ENCODE measurements around the gene TBC1D2B.
A peak's percentile ranks its signal among the peaks of the same experiment; 100 is the strongest.
"Not testable (repeated sequence)": the region's sequence is repeated elsewhere in the genome, so short reads cannot be mapped to it uniquely, and the experiment has no call there.

TBC1D2B gene

GRCh38 chr15:78007964-78008886 lies 69.3 kb downstream of the TBC1D2B start:
- DNase-seq (ENCODE audit: extremely low spot score, insufficient read length, low read depth) (no peak), FAIRE-seq (no peak)

DNA sequence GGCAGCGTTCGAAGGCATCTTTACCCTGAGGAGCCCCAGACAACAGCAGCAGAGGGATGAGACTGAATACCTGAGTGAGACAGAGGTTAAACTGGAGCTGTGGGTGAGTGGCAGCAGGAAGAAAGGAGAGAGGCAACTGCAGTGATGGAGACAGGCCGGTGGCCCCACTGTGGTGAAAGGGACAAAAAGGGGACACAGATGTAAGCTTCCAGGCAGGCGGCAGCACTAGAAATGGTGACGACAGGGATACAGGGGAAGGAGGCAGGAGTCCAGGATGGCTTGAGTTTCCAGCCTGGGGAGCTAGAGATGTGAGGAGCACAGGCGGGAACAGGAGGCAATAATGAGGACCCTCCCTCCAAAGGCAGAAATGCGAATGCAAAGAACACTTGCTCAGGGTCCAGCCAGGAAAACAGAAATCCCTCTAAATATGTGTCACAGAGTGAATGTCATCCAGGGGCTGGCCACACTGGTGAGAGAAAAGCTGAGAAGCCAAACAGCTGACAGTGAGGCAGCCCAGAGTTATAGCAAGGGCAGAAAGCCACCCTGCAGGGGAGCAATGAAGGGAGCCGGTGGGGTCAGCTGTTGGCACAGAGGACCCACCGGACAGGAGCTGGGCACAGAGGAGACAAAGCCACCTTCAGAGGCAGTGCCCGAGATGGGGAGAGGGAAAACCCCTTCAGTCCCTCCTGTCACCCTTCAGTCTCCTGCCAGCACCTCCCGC lies 70.1 kb downstream of the TBC1D2B start:
- FAIRE-seq (no peak), DNase-seq (ENCODE audit: extremely low spot score, insufficient read length, low read depth) (no peak)

DNA sequence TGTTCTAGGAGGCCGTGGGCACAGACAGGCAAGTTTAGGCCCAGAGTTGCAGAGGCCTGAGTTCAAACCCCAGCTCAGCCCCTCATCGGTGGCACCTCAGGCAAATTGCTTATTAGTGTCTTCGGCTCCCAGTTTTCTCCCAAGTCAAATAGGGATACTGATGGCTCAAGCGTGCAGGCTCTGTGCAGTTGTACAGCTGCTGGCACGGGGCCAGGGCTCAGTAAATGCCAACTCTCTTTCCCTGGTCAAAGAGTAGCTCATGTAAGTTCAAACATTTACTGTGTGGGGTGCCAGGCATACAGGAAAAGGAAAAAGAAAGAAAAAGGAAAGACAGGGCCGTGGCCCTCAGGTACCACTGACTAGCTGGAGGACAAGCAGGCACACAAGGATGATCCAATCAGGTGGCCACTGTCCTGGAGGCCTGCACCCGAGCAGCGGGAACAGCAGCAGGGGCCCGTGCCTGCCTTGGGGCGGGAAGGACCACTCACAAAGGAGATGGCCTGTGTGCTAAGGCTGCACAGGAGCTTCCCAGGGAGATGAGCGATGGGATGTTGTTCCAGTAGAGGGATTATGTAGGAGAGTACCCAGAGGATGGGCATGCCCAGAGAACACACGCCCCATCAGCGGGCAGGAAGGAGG lies 70.8 kb downstream of the TBC1D2B start:
- FAIRE-seq: no peak

DNA sequence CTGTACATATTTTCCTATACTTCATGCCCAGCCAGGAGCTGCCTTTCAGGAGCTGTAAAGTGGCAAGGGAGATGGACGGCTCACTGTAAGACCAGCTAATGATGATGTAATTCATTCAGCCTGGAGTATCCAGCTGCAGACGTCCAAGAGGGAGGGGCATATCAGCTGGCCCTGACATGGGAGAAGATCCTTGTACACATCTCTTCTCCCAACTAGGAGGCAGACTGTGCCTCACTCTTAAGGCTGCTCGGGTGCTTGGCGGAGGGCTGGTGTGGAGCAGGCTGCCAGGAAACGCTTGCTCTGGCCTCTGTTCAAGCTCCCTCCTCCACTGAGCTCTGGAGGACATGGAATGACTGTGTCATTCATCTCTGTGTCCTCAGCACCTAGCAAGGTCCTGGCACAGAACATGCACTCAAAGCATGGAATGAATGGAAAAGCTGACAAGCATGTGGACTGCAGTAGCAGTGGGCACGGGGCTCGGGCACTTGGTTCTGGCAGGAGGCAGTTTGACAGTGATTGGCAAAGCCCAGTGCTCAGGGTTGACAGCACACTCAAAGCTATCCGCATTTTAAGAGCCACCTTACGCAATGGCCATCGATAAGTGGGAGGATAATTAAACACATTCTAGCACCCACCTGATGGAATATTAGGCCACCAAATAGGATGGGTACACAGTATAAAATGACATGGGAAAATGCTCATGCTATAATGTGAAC lies 72.4 kb downstream of the TBC1D2B start:
- no peak for DNase-seq (ENCODE audit: extremely low spot score, insufficient read length, low read depth)
- FAIRE-seq: no peak

More for the DNA sequence above, 70.8 kb downstream of the TBC1D2B start:
- no peak for DNase-seq (ENCODE audit: extremely low spot score, insufficient read length, low read depth)

DNA sequence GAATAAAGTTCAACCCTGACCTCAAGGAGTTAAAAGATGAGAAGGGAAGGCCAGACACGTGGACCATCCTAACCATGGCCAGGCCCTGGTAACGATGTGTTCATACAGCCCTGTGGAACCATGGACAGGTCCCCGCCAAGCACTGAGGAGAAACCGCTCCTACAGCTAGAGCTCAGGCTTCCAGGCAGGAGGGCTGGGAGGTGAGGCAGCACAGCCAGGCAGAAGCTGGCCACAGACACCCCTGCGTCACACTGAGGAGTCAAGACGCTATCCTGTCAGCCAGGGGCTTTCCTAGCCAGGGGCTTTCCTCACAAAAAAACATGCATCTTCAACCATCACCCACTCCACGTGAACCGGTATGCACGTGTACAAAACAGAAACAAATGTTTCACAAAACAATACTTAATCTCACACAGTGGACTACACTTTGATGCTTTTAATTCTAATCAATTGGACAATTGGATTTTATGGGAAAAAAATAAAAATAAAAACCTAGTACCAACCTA lies 73.2 kb downstream of the TBC1D2B start:
- no peak for DNase-seq (ENCODE audit: extremely low spot score, insufficient read length, low read depth)
- peak; percentile 70 for FAIRE-seq

DNA sequence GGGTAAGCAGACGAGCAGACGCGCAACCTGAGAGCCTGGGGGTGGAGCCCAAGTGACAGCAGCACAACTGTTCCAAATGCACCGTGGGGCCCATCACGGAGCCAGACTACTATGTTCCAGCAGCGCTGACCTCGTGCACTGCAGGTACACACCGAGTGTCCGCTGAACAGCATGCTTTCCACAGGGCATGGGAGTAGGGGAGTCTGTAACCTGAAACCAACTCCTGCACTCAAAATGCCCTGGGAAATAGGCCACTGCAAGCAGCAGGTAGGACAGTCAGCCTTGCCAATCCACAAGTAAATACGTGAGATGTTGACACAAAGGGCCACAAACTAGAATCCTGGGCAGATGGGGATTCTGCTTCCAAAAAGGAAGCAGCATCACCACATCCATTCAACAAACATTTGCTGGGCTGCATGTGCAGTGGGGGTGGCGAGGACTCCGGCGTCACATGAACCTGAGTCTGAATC lies 73.9 kb downstream of the TBC1D2B start:
- FAIRE-seq (no peak), DNase-seq (ENCODE audit: extremely low spot score, insufficient read length, low read depth) (no peak)

GRCh38 chr15:78002996-78003395 lies 74.5 kb downstream of the TBC1D2B start:
- FAIRE-seq (no peak), DNase-seq (ENCODE audit: extremely low spot score, insufficient read length, low read depth) (no peak)

GRCh38 chr15:78001656-78002055 lies 75.9 kb downstream of the TBC1D2B start:
- DNase-seq (ENCODE audit: extremely low spot score, insufficient read length, low read depth) (no peak), FAIRE-seq (no peak)

GRCh38 chr15:78000927-78001249 lies 76.6 kb downstream of the TBC1D2B start:
- no peak for FAIRE-seq
- DNase-seq (ENCODE audit: extremely low spot score, insufficient read length, low read depth): no peak

DNA sequence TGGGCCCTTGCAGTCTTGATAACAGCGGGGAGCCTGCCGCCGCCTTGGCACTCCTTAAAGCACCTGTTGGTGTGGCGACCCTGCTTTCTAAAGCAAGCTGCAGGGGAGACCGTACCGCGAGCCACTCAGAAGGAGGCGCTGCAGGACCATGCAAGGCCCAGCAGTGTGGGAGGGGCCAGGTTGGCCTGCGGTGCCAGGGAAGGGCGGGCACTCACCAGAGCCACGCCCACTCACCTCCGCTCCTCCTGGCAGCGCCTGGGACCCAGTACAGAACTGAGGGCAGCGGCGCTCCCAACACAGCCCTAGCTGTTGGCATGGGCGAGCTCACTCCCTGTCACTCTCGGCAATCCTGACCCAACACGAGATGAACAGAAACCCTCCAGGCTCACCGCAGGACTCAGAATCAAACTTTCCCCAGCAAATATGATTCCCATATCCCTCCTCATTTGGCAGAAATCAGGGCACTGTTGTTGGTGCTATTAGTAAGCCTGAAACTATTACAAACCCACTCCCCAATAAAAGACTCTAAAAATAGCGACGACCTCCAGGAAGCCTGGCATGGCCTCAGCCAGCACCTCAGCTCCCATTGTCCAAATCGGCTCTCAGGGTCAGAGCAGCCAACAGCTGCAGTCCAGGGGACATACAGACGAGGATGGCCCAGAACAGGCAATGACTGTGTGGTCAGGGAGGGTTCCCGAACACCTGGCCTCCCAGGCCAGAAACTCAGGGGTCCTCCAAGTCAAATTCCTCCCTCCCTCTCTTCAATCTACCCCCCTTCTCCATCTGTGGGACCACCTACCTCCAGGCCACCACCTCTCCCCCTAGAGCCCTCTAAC lies 77.2 kb downstream of the TBC1D2B start:
- FAIRE-seq (peak; percentile 77), DNase-seq (ENCODE audit: extremely low spot score, insufficient read length, low read depth) (peak; percentile 47)

DNA sequence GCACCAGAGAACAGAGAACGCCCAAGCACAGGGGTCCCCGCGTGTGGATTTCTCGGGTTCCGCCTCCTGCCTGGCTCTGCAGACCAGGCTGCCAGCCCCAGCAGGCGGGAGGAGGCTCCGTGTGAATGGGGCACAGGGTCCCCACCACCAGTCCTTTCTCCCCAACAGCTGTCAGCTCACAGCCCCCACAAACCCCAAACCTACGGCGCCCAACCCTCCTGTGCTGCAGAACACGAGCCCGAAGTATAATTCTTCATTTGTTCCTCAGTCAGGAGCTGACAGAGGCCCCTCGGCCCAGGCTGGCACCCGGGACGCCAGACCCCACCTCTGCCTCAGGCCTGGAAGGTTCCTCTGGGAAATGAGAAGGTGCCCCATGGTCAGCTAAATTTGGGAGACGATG lies 78.0 kb downstream of the TBC1D2B start:
- DNase-seq (ENCODE audit: extremely low spot score, insufficient read length, low read depth) (no peak), FAIRE-seq (no peak)

GRCh38 chr15:77998592-77998991 lies 78.9 kb downstream of the TBC1D2B start:
- FAIRE-seq: no peak
- no peak for DNase-seq (ENCODE audit: extremely low spot score, insufficient read length, low read depth)

GRCh38 chr15:77997761-77998554 lies 79.6 kb downstream of the TBC1D2B start:
- FAIRE-seq; DNase-seq (ENCODE audit: extremely low spot score, insufficient read length, low read depth): not testable (repeated sequence)

GRCh38 chr15:77997221-77997620 lies 80.3 kb downstream of the TBC1D2B start:
- not testable (repeated sequence) for FAIRE-seq; DNase-seq (ENCODE audit: extremely low spot score, insufficient read length, low read depth)

GRCh38 chr15:77996713-77997171 lies 80.8 kb downstream of the TBC1D2B start:
- DNase-seq (ENCODE audit: extremely low spot score, insufficient read length, low read depth); FAIRE-seq: not testable (repeated sequence)

DNA sequence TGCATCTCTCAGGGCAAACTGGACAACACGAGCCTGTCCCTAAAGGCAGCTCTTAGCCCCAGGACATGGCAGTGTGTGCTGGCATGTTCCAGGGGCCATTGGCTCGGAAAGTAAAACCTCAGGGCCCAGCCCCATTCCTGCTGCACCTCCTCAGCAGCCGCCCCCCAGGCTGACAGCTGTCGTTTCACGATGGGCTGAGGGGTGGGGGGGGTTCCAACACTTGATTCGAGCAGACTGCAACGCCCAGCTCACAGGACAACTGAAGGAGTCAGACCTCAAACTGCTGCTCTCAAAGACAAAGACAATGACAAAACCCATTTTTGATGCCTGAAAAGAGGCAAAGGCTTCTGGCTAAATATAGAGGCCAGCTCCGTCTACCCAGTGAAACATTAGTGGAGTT lies 81.3 kb downstream of the TBC1D2B start:
- FAIRE-seq; DNase-seq (ENCODE audit: extremely low spot score, insufficient read length, low read depth): not testable (repeated sequence)

GRCh38 chr15:77995537-77995918 lies 82.0 kb downstream of the TBC1D2B start:
- not testable (repeated sequence) for FAIRE-seq; DNase-seq (ENCODE audit: extremely low spot score, insufficient read length, low read depth)

Data from GM18507 (cell line).